ENCODE measurements around the gene GNG12.
A peak's percentile ranks its signal among the peaks of the same experiment; 100 is the strongest.

Gene GNG12

DNA sequence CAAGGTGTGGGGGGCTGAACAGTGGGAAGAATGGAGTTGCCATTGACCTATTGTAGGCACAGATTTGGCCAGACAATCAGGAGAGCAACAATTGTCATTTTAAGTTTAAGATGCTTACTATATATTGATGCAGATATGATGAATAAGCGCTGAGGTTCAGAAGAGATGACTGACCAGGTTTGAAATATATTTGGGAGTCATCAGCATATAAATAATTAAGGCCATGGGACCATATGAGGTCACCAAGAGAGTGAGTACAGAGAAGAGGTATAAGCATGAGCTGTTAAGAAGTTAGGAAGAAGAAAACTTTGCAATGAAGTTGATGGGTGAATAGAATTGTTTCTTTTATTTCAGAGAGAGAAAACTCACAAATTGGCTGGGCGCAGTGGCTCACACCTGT, 152.8 kb downstream of the GNG12 start:
- Mint-ChIP-seq H3K27me3 (ENCODE audit: low read depth) (peaks cover 3% of the 10 kb centered on the region), H3K27ac (peak overlapping the region; percentile 14 to 84 (median 83)), H3K36me3 (ENCODE audit: low read depth) (peaks cover 4% of the 10 kb centered on the region), H3K4me1 (peaks cover 40% of the 10 kb centered on the region), H3K9me3 (no peaks in the 10 kb centered on the region), H3K4me3 (no peak overlapping the region)
- no peak for TF ChIP-seq CTCF (IDR thresholded peaks at IDR 0.05; ENCODE audit: unreplicated experiment in 3 of 3)

- TF ChIP-seq CTCF (IDR thresholded peaks at IDR 0.05; ENCODE audit: unreplicated experiment in 3 of 3): no peak
- H3K27ac Mint-ChIP-seq: peak overlapping the region; percentile 14 to 84 (median 83)
- H3K4me3 Mint-ChIP-seq: no peak overlapping the region
- no peaks in the 10 kb centered on the region for H3K27me3 Mint-ChIP-seq (ENCODE audit: low read depth)
- H3K36me3 Mint-ChIP-seq (ENCODE audit: low read depth): no peaks in the 10 kb centered on the region
- peaks cover 45% of the 10 kb centered on the region for H3K4me1 Mint-ChIP-seq
- H3K9me3 Mint-ChIP-seq: no peaks in the 10 kb centered on the region
Measured at GRCh38 chr1:67679691-67680090, 153.6 kb downstream of the GNG12 start.

DNA sequence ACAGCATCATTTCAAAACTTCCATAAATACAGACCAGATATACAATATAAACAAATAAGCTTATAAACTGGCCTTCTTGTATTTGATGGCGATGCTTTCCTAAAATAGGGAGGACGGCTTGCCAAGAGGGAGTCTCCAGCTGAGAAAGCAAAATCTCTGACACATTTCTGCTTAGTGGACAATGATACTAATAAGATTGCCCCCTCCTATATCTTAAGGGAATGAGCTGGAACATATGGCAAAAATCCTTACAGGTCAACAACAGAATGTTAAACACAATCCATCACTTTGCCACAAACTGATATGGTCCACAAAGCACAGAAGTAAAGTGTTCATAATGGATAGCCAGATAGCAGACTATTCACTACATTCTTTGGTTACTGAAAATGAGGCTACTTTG, 155.3 kb downstream of the GNG12 start:
- H3K27me3 Mint-ChIP-seq (ENCODE audit: low read depth): no peaks in the 10 kb centered on the region
- no peaks in the 10 kb centered on the region for H3K9me3 Mint-ChIP-seq
- no peak overlapping the region for H3K4me3 Mint-ChIP-seq
- H3K36me3 Mint-ChIP-seq (ENCODE audit: low read depth): no peaks in the 10 kb centered on the region
- H3K27ac Mint-ChIP-seq: peak overlapping the region; percentile 24 to 98 (median 26)
- peaks cover 45% of the 10 kb centered on the region for H3K4me1 Mint-ChIP-seq
- TF ChIP-seq CTCF (IDR thresholded peaks at IDR 0.05; ENCODE audit: unreplicated experiment in 3 of 3): no peak

GRCh38 chr1:67677408-67677807, 155.9 kb downstream of the GNG12 start:
- Mint-ChIP-seq H3K27ac (peak overlapping the region; percentile 24 to 98 (median 26)), H3K4me1 (peaks cover 45% of the 10 kb centered on the region), H3K9me3 (no peaks in the 10 kb centered on the region), H3K4me3 (no peak overlapping the region), H3K27me3 (ENCODE audit: low read depth) (no peaks in the 10 kb centered on the region), H3K36me3 (ENCODE audit: low read depth) (no peaks in the 10 kb centered on the region)
- no peak for TF ChIP-seq CTCF (IDR thresholded peaks at IDR 0.05; ENCODE audit: unreplicated experiment in 3 of 3)

- Mint-ChIP-seq H3K4me1 (peaks cover 45% of the 10 kb centered on the region), H3K27ac (peak overlapping the region; percentile 79 to 98 (median 89)), H3K36me3 (ENCODE audit: low read depth) (no peaks in the 10 kb centered on the region), H3K27me3 (ENCODE audit: low read depth) (no peaks in the 10 kb centered on the region), H3K9me3 (no peaks in the 10 kb centered on the region), H3K4me3 (no peak overlapping the region)
- no peak for TF ChIP-seq CTCF (IDR thresholded peaks at IDR 0.05; ENCODE audit: unreplicated experiment in 3 of 3)
Measured at GRCh38 chr1:67676946-67677345, 156.3 kb downstream of the GNG12 start.

DNA sequence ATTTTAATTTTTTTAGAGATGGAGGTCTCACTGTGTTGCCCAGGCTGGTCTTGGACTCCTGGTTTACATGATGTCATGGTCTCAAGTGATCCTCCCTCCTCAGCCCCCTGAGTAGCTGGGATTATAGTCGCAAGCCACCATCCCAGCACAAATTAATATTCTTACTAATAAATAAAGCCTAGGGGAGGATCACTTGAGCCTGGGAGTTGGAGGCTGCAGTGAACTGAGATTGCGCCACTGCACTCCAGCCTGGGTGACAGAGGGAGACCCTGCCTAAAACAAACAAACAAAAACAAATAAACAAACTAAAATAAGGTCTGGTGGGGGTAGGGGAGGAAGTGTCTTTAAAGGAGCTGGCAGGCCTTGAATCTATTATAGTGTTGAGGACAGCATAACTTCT, 157.0 kb downstream of the GNG12 start:
- Mint-ChIP-seq H3K36me3 (ENCODE audit: low read depth) (no peaks in the 10 kb centered on the region), H3K4me1 (peaks cover 45% of the 10 kb centered on the region), H3K9me3 (no peaks in the 10 kb centered on the region), H3K27me3 (ENCODE audit: low read depth) (no peaks in the 10 kb centered on the region), H3K4me3 (peak overlapping the region; percentile 1 to 62 (median 41)), H3K27ac (peak overlapping the region; percentile 79 to 98 (median 89))
- no peak for TF ChIP-seq CTCF (IDR thresholded peaks at IDR 0.05; ENCODE audit: unreplicated experiment in 3 of 3)

Measured in nephron (organoid).